HL-60 (cell line): Measurements from ENCODE around the gene MAP2K5.

ENCODE experiments used
- CTCF ChIP-seq: IDR thresholded peaks from one replicate; pipeline ENCODE4 v1.5.1; 2011; ENCODE audit warnings: low read length, control low read depth, inconsistent platforms; ENCODE audit not compliant: insufficient read depth
- GABPA ChIP-seq: IDR thresholded peaks from 2 replicates; pipeline ENCODE4 v1.6.1; 2012; ENCODE audit warnings: low read depth
- POLR2AphosphoS5 ChIP-seq: IDR thresholded peaks from 2 replicates; pipeline ENCODE4 v1.6.1; 2012; ENCODE audit warnings: low read depth
- SPI1 ChIP-seq: IDR thresholded peaks from 2 replicates; pipeline ENCODE4 v1.6.1; 2012; ENCODE audit warnings: low read depth, mild to moderate bottlenecking, borderline replicate concordance
- TF ChIP-seq, protein P1 (sequence below): IDR thresholded peaks from 2 replicates; pipeline ENCODE4 v1.6.1; 2012; ENCODE audit warnings: low read depth; ENCODE audit not compliant: insufficient replicate concordance

GRCh38 chr15:67824197-67824968 lies 281.9 kb downstream of the MAP2K5 start:
- no peak for TF ChIP-seq CTCF
- no peak for TF ChIP-seq GABPA
- TF ChIP-seq, protein P1, sequence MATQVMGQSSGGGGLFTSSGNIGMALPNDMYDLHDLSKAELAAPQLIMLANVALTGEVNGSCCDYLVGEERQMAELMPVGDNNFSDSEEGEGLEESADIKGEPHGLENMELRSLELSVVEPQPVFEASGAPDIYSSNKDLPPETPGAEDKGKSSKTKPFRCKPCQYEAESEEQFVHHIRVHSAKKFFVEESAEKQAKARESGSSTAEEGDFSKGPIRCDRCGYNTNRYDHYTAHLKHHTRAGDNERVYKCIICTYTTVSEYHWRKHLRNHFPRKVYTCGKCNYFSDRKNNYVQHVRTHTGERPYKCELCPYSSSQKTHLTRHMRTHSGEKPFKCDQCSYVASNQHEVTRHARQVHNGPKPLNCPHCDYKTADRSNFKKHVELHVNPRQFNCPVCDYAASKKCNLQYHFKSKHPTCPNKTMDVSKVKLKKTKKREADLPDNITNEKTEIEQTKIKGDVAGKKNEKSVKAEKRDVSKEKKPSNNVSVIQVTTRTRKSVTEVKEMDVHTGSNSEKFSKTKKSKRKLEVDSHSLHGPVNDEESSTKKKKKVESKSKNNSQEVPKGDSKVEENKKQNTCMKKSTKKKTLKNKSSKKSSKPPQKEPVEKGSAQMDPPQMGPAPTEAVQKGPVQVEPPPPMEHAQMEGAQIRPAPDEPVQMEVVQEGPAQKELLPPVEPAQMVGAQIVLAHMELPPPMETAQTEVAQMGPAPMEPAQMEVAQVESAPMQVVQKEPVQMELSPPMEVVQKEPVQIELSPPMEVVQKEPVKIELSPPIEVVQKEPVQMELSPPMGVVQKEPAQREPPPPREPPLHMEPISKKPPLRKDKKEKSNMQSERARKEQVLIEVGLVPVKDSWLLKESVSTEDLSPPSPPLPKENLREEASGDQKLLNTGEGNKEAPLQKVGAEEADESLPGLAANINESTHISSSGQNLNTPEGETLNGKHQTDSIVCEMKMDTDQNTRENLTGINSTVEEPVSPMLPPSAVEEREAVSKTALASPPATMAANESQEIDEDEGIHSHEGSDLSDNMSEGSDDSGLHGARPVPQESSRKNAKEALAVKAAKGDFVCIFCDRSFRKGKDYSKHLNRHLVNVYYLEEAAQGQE: no peak
- no peak for TF ChIP-seq POLR2AphosphoS5
- TF ChIP-seq SPI1: no peak
